Measurements from ENCODE around the gene RETN.

RETN gene

GRCh38 chr19:7698583-7698982 is 29.7 kb downstream of the RETN start:
- Histone ChIP-seq H3K4me1 (ENCODE audit: control insufficient read depth, insufficient read depth, low read length, poor library complexity, severe bottlenecking) (no peaks in the 10 kb centered on the region), H3K4me3 (ENCODE audit: insufficient read depth, low read depth, low read length, poor library complexity, severe bottlenecking) (no peak overlapping the region), H3K27ac (ENCODE audit: insufficient read depth, low read length, poor library complexity, severe bottlenecking) (no peak overlapping the region)

DNA sequence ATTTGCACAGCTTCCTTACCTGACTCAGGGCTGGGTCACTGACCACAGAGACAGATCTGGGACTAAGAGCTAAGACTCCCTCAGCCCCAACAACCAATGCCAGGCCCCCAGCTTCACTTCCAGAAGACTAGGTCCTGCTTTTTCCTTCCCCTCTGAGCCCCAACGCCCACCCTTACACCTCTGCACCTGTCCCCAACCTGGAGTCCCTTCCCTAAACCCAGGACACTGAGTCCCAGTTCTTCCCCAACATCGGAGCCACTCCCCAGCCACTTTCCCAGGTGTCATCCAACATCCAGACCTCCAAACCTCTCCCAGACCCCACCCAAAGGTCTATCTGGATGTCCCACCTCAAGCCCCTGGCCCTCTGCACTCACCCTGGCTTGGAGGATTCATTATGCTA is 30.2 kb downstream of the RETN start:
- DNase-seq, result no peak
- no peak overlapping the region for H3K27ac ChIP-seq (ENCODE audit: insufficient read depth, low read length, poor library complexity, severe bottlenecking)
- H3K4me3 ChIP-seq (ENCODE audit: insufficient read depth, low read depth, low read length, poor library complexity, severe bottlenecking), result no peak overlapping the region
- H3K9me3 ChIP-seq (ENCODE audit: control insufficient read depth, low read length), result no peaks in the 10 kb centered on the region
- H3K27me3 ChIP-seq (replicated peaks; ENCODE audit: control insufficient read depth, insufficient read depth, low read length, poor library complexity, severe bottlenecking), result no peaks in the 10 kb centered on the region
- H3K4me1 ChIP-seq (ENCODE audit: control insufficient read depth, insufficient read depth, low read length, poor library complexity, severe bottlenecking), result no peaks in the 10 kb centered on the region
- no peaks in the 10 kb centered on the region for H3K36me3 ChIP-seq (ENCODE audit: control insufficient read depth, insufficient read depth, low read length)

More at GRCh38 chr19:7698583-7698982, 29.7 kb downstream of the RETN start:
- no peak for DNase-seq
- Histone ChIP-seq H3K36me3 (ENCODE audit: control insufficient read depth, insufficient read depth, low read length) (no peaks in the 10 kb centered on the region), H3K27me3 (replicated peaks; ENCODE audit: control insufficient read depth, insufficient read depth, low read length, poor library complexity, severe bottlenecking) (no peaks in the 10 kb centered on the region), H3K9me3 (ENCODE audit: control insufficient read depth, low read length) (no peaks in the 10 kb centered on the region)

DNA sequence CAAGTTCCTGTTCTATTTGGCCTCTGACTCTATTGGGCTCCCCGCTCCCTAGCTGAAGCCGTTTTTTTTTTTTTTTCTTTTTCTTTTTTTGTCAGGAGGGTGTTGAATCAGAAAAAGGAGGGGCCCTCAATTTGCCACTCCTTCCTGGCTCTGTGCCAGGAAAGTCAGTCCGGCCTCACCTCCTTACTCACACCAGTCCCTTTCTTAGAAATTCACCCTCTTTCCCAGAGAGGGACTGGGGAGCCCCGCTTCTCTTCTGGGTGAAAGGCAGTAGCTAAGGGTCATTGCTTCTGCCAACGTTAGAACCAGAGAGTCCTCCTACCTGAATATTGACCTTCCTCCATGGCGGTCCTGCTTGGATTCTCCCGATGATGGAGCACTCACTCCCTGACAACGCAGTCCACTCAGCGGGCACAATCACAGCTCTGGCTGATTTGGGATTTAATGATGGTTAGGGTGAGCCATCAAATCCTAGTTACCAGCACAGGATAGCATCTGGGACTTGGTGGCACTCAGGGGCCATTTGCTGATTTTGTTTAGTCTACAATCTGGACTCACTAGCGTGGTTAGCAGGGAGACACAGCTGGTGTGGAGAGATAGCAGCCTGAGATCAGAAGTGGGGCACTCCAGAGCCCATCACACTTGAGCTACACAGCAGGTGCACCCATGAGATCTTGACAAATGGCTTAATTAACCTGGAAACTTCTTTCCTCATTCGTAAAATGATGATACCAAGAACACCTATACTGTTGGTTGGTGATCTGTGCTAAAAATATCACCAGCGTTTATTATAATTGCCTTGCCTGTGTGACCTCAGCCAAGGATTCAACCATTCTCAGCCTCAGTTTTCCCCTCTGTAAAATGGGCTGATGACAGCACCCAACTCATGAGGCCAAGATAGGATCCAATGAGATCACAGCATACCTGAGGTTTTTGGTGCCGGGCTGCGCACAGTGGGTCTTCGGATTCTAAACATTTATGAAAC is 30.9 kb downstream of the RETN start:
- H3K9me3 ChIP-seq (ENCODE audit: control insufficient read depth, low read length), result no peaks in the 10 kb centered on the region
- no peak for DNase-seq
- no peak overlapping the region for H3K4me3 ChIP-seq (ENCODE audit: insufficient read depth, low read depth, low read length, poor library complexity, severe bottlenecking)
- no peaks in the 10 kb centered on the region for H3K36me3 ChIP-seq (ENCODE audit: control insufficient read depth, insufficient read depth, low read length)
- no peaks in the 10 kb centered on the region for H3K27me3 ChIP-seq (replicated peaks; ENCODE audit: control insufficient read depth, insufficient read depth, low read length, poor library complexity, severe bottlenecking)
- H3K4me1 ChIP-seq (ENCODE audit: control insufficient read depth, insufficient read depth, low read length, poor library complexity, severe bottlenecking), result no peaks in the 10 kb centered on the region
- H3K27ac ChIP-seq (ENCODE audit: insufficient read depth, low read length, poor library complexity, severe bottlenecking), result no peak overlapping the region

- Histone ChIP-seq H3K4me3 (ENCODE audit: insufficient read depth, low read depth, low read length, poor library complexity, severe bottlenecking) (no peak overlapping the region), H3K27me3 (replicated peaks; ENCODE audit: control insufficient read depth, insufficient read depth, low read length, poor library complexity, severe bottlenecking) (no peaks in the 10 kb centered on the region), H3K27ac (ENCODE audit: insufficient read depth, low read length, poor library complexity, severe bottlenecking) (no peak overlapping the region), H3K36me3 (ENCODE audit: control insufficient read depth, insufficient read depth, low read length) (no peaks in the 10 kb centered on the region), H3K9me3 (ENCODE audit: control insufficient read depth, low read length) (no peaks in the 10 kb centered on the region), H3K4me1 (ENCODE audit: control insufficient read depth, insufficient read depth, low read length, poor library complexity, severe bottlenecking) (peaks cover 6% of the 10 kb centered on the region)
- DNase-seq, result no peak
Observed at GRCh38 chr19:7701049-7701653, 32.3 kb downstream of the RETN start.

DNA sequence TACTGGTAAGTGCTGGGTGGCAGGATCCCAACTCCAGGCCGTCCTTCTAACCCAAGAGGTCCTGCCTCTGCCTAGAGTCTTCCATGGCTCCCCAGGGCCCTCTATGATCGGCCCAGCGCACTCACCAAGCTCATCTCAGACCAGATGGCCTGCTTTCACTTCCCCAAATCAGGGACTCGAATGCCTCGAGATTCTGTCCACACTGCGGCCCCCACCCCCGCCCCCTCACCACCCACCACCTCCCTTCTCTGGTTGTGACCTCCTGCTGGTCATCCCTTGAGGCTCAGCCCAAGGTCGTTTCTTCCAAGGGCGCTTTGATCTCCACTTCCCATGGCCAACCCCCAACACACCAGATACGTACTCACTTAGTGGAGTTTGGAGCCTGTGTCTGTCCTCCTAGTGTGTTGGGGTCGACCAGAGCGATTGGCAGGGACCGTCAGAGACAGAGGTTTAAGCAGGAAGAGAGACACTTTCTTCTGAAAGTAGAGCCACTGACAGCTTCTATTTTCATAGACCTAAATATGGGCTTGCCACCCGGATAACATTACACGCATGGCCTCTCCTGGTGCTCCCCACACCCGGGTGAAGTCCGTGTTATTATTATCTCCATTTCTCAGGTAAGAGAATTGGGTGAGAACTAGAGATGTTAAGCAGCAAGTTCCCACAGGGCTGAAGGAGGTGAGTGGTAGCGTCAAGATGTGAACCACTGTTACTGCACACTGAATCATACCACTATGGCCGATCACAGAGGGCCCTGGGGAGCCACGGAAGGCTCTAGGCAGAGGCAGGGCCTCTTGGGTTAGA is 33.0 kb downstream of the RETN start, which contains the start of gene FCER2:
TSS of gene FCER2 (minus strand) at position 478 of the 804 bp plus-strand sequence. CDS start 2,371 bp downstream, outside the sequence.
- Histone ChIP-seq H3K27ac (ENCODE audit: insufficient read depth, low read length, poor library complexity, severe bottlenecking) (no peak within 1 kb of the TSS), H3K4me3 (ENCODE audit: insufficient read depth, low read depth, low read length, poor library complexity, severe bottlenecking) (no peak within 1 kb of the TSS), H3K9me3 (ENCODE audit: control insufficient read depth, low read length) (no peaks in the 10 kb centered on the region), H3K36me3 (ENCODE audit: control insufficient read depth, insufficient read depth, low read length) (no peaks in the 10 kb centered on the region), H3K27me3 (replicated peaks; ENCODE audit: control insufficient read depth, insufficient read depth, low read length, poor library complexity, severe bottlenecking) (no peaks in the 10 kb centered on the region), H3K4me1 (ENCODE audit: control insufficient read depth, insufficient read depth, low read length, poor library complexity, severe bottlenecking) (peaks cover 14% of the 10 kb centered on the region)
- DNase-seq, result no peak

- H3K9me3 ChIP-seq (ENCODE audit: control insufficient read depth, low read length), result no peaks in the 10 kb centered on the region
- H3K36me3 ChIP-seq (ENCODE audit: control insufficient read depth, insufficient read depth, low read length), result no peaks in the 10 kb centered on the region
- H3K4me3 ChIP-seq (ENCODE audit: insufficient read depth, low read depth, low read length, poor library complexity, severe bottlenecking), result no peak overlapping the region
- DNase-seq, result no peak
- no peaks in the 10 kb centered on the region for H3K27me3 ChIP-seq (replicated peaks; ENCODE audit: control insufficient read depth, insufficient read depth, low read length, poor library complexity, severe bottlenecking)
- no peak overlapping the region for H3K27ac ChIP-seq (ENCODE audit: insufficient read depth, low read length, poor library complexity, severe bottlenecking)
- H3K4me1 ChIP-seq (ENCODE audit: control insufficient read depth, insufficient read depth, low read length, poor library complexity, severe bottlenecking), result peaks cover 20% of the 10 kb centered on the region
Observed at GRCh38 chr19:7703332-7703731, 34.5 kb downstream of the RETN start.

DNA sequence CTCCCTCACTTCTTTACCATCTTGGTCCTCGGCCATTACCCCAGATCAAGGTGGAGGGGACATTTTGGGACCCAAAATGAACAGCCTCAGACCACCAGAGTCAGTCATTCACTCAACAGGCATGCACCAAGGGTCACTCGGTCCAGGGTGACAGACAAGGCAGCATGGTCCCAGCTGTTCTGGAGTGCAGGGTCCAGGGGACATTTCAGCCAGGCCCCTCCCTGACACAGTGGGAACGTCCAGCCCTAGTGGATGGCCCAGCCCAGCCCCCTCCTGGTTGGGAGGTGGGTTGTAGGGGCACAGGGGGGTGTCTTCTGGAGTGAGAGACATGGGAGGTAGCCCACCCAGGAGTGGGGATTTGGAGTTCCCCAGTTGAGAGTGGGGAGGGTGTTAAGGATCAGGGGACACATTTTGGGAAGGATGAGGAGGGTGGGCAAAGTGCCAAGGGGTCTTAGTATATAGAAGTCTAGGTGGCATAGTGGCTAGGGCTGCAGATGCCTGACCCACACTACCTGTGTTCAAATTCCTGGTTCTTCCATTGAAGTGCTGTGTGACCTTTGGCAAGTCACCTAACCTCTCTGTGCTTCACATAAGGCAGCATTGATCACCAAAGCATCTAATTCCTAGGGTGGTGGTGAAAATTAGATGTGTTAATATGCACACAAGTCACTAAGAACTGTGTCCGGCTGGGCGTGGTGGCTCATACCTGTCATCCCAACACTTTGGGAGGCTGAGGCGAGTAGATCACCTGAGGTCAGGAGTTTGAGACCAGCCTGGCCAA is 35.6 kb downstream of the RETN start:
- Histone ChIP-seq H3K27ac (ENCODE audit: insufficient read depth, low read length, poor library complexity, severe bottlenecking) (no peak overlapping the region), H3K27me3 (replicated peaks; ENCODE audit: control insufficient read depth, insufficient read depth, low read length, poor library complexity, severe bottlenecking) (no peaks in the 10 kb centered on the region), H3K4me3 (ENCODE audit: insufficient read depth, low read depth, low read length, poor library complexity, severe bottlenecking) (no peak overlapping the region), H3K9me3 (ENCODE audit: control insufficient read depth, low read length) (no peaks in the 10 kb centered on the region), H3K36me3 (ENCODE audit: control insufficient read depth, insufficient read depth, low read length) (no peaks in the 10 kb centered on the region), H3K4me1 (ENCODE audit: control insufficient read depth, insufficient read depth, low read length, poor library complexity, severe bottlenecking) (peaks cover 20% of the 10 kb centered on the region)
- DNase-seq, result no peak

- Histone ChIP-seq H3K9me3 (ENCODE audit: control insufficient read depth, low read length) (no peaks in the 10 kb centered on the region), H3K36me3 (ENCODE audit: control insufficient read depth, insufficient read depth, low read length) (no peaks in the 10 kb centered on the region), H3K27me3 (replicated peaks; ENCODE audit: control insufficient read depth, insufficient read depth, low read length, poor library complexity, severe bottlenecking) (no peaks in the 10 kb centered on the region), H3K4me3 (ENCODE audit: insufficient read depth, low read depth, low read length, poor library complexity, severe bottlenecking) (peak overlapping the region; percentile 38), H3K27ac (ENCODE audit: insufficient read depth, low read length, poor library complexity, severe bottlenecking) (peak overlapping the region; percentile 76), H3K4me1 (ENCODE audit: control insufficient read depth, insufficient read depth, low read length, poor library complexity, severe bottlenecking) (peaks cover 20% of the 10 kb centered on the region)
- DNase-seq, result peak; percentile 53 to 62 (median 57)
Observed at GRCh38 chr19:7705387-7706187, 36.7 kb downstream of the RETN start.
